K562 (cell line): Measurements from ENCODE around the gene OTUB2. TPM values are rescaled to one million over a fixed set of nuclear protein-coding genes. Genes with fewer than 3 reads are reported as not detected.

ENCODE experiments used
- ATAC-seq: fragments of 200-7000 bp; cut with Tn5 transposase; 3 replicates; pipeline ENCODE4 v1.9.1; 2020; ENCODE audit warnings: moderate library complexity
- BruUV-seq: library from RNA; stranded (reverse); fragments of 400-500 nt; replicated peaks from 2 replicates; lab custom pipeline; 2021; lab: Mats Ljungman, UMichigan
- CTCF ChIA-PET: fragments of 300-600 bp; formaldehyde crosslinking; extraction: SDS; loops from one replicate; lab custom pipeline; 2021; ENCODE audit warnings: low intra/inter-chr PET ratio; lab: Yijun Ruan, JAX
- POLR2A ChIA-PET: fragments of 300-600, 350-650 bp; sonication (Branson Sonifier 250); formaldehyde crosslinking; extraction: SDS; loops from one replicate; lab custom pipeline; 2021; ENCODE audit warnings: antibody characterized with exemption, inconsistent platforms; lab: Yijun Ruan, JAX
- DNase-seq, 4 experiments: peaks; one replicate each; pipeline versions ENCODE4 v3.0.0 to v3.0.0-alpha.2; 2011 to 2018; ENCODE audit warnings: low spot score in 3 of 4, mixed read lengths in 3 of 4; ENCODE audit errors: extremely low read depth in 1 of 4
- FAIRE-seq: peaks from 2 replicates; lab custom pipeline; 2011; peaks lifted over from hg19 to GRCh38; lab: Jason Lieb, UNC
- H2AFZ ChIP-seq: 2 replicates; pipeline ENCODE4 v1.6.0; 2011; ENCODE audit warnings: low read depth, low read length, control low read depth, inconsistent platforms
- H3K27ac ChIP-seq: fragments of 200-600 bp; 3 replicates; pipeline ENCODE4 v1.8.0; 2011; ENCODE audit warnings: low read depth, mild to moderate bottlenecking, control low read depth, inconsistent platforms, low read length, moderate library complexity, mixed read lengths; ENCODE audit errors: extremely low read depth
- H3K27me3 ChIP-seq, 2 experiments: fragments of 300-600 bp in 1 of 2; 2 replicates in 1 of 2; 3 replicates in 1 of 2; pipeline versions ENCODE4 v1.6.0 to v1.8.0; 2011; ENCODE audit warnings: inconsistent platforms in 2 of 2, low read length in 2 of 2, mild to moderate bottlenecking in 1 of 2, mixed read lengths in 1 of 2, moderate library complexity in 1 of 2; ENCODE audit not compliant: control insufficient read depth in 2 of 2, insufficient read depth in 2 of 2
- H3K36me3 ChIP-seq: fragments of 300-600 bp; 3 replicates; pipeline ENCODE4 v1.8.0; 2011; ENCODE audit warnings: mild to moderate bottlenecking, low read length, inconsistent platforms; ENCODE audit not compliant: control insufficient read depth, insufficient read depth
- H3K4me1 ChIP-seq, 2 experiments: fragments of 200-600 bp in 1 of 2; replicated peaks in 1 of 2; 2 replicates in 1 of 2; 3 replicates in 1 of 2; pipeline versions ENCODE4 v1.5.1 to v1.8.0; 2011; ENCODE audit warnings: inconsistent platforms in 2 of 2, low read length in 2 of 2, mild to moderate bottlenecking in 1 of 2, mixed read lengths in 1 of 2, moderate library complexity in 1 of 2; ENCODE audit not compliant: control insufficient read depth in 2 of 2, insufficient read depth in 2 of 2
- H3K4me2 ChIP-seq: 2 replicates; pipeline ENCODE4 v1.6.1; 2011; ENCODE audit warnings: low read length, control low read depth, inconsistent platforms, mixed read lengths; ENCODE audit not compliant: insufficient read depth
- H3K4me3 ChIP-seq: fragments of 200-600 bp; sonication (generic), shearing (Covaris generic); 2 replicates; pipeline ENCODE4 v1.5.1; 2016; ENCODE audit warnings: control low read depth, inconsistent platforms
- H3K79me2 ChIP-seq: fragments of 200-600 bp; 3 replicates; pipeline ENCODE4 v1.8.0; 2011; ENCODE audit warnings: low read length, inconsistent platforms; ENCODE audit not compliant: control insufficient read depth, insufficient read depth
- H3K9ac ChIP-seq, 2 experiments: 2 replicates each; pipeline versions ENCODE4 v1.6.0 to v1.6.1; 2011; ENCODE audit warnings: low read depth in 2 of 2, low read length in 2 of 2, control low read depth in 1 of 2, inconsistent platforms in 1 of 2, mild to moderate bottlenecking in 1 of 2, mixed read lengths in 1 of 2; ENCODE audit not compliant: insufficient read depth in 1 of 2
- H3K9me1 ChIP-seq: one replicate; pipeline ENCODE4 v1.6.0; 2011; ENCODE audit warnings: inconsistent platforms, mild to moderate bottlenecking, low read length, moderate library complexity; ENCODE audit not compliant: control insufficient read depth, insufficient read depth
- H3K9me3 ChIP-seq: replicated peaks from 2 replicates; pipeline ENCODE4 v1.5.1; 2011; ENCODE audit warnings: low read depth, low read length, inconsistent platforms; ENCODE audit not compliant: control insufficient read depth, insufficient read depth
- H4K20me1 ChIP-seq: replicated peaks from 2 replicates; pipeline ENCODE4 v1.6.1; 2011; ENCODE audit warnings: low read length, inconsistent platforms, mixed read lengths; ENCODE audit not compliant: control insufficient read depth, insufficient read depth
- ATF1 ChIP-seq, 2 experiments: fragments of 450-650 bp in 1 of 2; IDR thresholded peaks; 2 replicates each; pipeline ENCODE4 v1.6.1; 2016; ENCODE audit warnings: missing compliant biosample characterization in 1 of 2, missing genetic modification characterization in 1 of 2
- BHLHE40 ChIP-seq: IDR thresholded peaks from 2 replicates; pipeline ENCODE4 v1.6.1; 2011; ENCODE audit warnings: low read length, improper control_type of control experiment
- CAMTA2 ChIP-seq: fragments of 250-450 bp; sonication (Bioruptor Pico); conservative IDR thresholded peaks from 2 replicates; pipeline ENCODE4 v1.5.1; 2022
- DNMT1 ChIP-seq: fragments of 450-650 bp; IDR thresholded peaks from 2 replicates; pipeline ENCODE4 v1.6.1; 2016; ENCODE audit warnings: antibody characterized with exemption, mild to moderate bottlenecking
- ELF2 ChIP-seq: fragments of 250-450 bp; sonication (Bioruptor Pico); IDR thresholded peaks from 2 replicates; pipeline ENCODE4 v1.5.0; 2021; ENCODE audit warnings: mild to moderate bottlenecking
- ERF ChIP-seq: fragments of 450-650 bp; formaldehyde crosslinking; IDR thresholded peaks from 2 replicates; pipeline ENCODE4 v1.4.0; 2020; ENCODE audit warnings: mild to moderate bottlenecking, mixed read lengths
- FOXA1 ChIP-seq: fragments of 450-650 bp; IDR thresholded peaks from 2 replicates; pipeline ENCODE4 v1.6.1; 2016; ENCODE audit warnings: mild to moderate bottlenecking, borderline replicate concordance
- FOXM1 ChIP-seq, 2 experiments: fragments of 450-650 bp in 1 of 2; sonication (generic) in 1 of 2; formaldehyde crosslinking in 1 of 2; IDR thresholded peaks; 2 replicates each; pipeline versions ENCODE4 v1.6.1 to v1.9.0; 2017 to 2022; ENCODE audit warnings: low read depth in 2 of 2, mild to moderate bottlenecking in 2 of 2, missing genetic modification reagents in 1 of 2, moderate library complexity in 1 of 2
- GABPB2 ChIP-seq: fragments of 250-450 bp; sonication (Bioruptor Pico); conservative IDR thresholded peaks from 2 replicates; pipeline ENCODE4 v1.5.1; 2021; ENCODE audit warnings: mild to moderate bottlenecking
- GTF2E2 ChIP-seq: fragments of 200-800 bp; sonication (Bioruptor generic); IDR thresholded peaks from 2 replicates; pipeline ENCODE4 v1.6.1; 2016; ENCODE audit warnings: missing genetic modification characterization, missing compliant biosample characterization
- MAZ ChIP-seq, 2 experiments: fragments of 450-650 bp in 1 of 2; sonication (generic) in 1 of 2; formaldehyde crosslinking; IDR thresholded peaks in 1 of 2; conservative IDR thresholded peaks in 1 of 2; 2 replicates each; pipeline versions ENCODE4 v1.4.0 to v1.5.0; 2020; ENCODE audit warnings: mild to moderate bottlenecking in 1 of 2, missing genetic modification reagents in 1 of 2
- NFE2L1 ChIP-seq: fragments of 450-650 bp; IDR thresholded peaks from 2 replicates; pipeline ENCODE4 v1.6.1; 2016; ENCODE audit warnings: missing genetic modification characterization, low read depth, mild to moderate bottlenecking, missing compliant biosample characterization, moderate library complexity, borderline replicate concordance
- RBBP5 ChIP-seq: fragments of 200-600 bp; sonication (generic); IDR thresholded peaks from 2 replicates; pipeline ENCODE4 v1.6.1; 2012; ENCODE audit warnings: borderline replicate concordance, mild to moderate bottlenecking, low read length, control low read depth, inconsistent platforms; ENCODE audit not compliant: insufficient read depth, poor library complexity, severe bottlenecking
- RBM39 ChIP-seq: fragments of 200-400 bp; formaldehyde crosslinking; optimal IDR thresholded peaks from 2 replicates; pipeline ENCODE3; 2018; ENCODE audit warnings: low read depth, low read length
- RCOR1 ChIP-seq, 2 experiments: IDR thresholded peaks; 2 replicates each; pipeline ENCODE4 v1.6.1; 2012; ENCODE audit warnings: low read depth in 2 of 2, low read length in 2 of 2, borderline replicate concordance in 1 of 2, improper control_type of control experiment in 1 of 2
- STAT6 ChIP-seq: sonication (generic); formaldehyde crosslinking; IDR thresholded peaks from 2 replicates; pipeline ENCODE4 v1.8.1; 2023; ENCODE audit warnings: mild to moderate bottlenecking, missing genetic modification reagents
- TAF7 ChIP-seq: fragments of 450-650 bp; IDR thresholded peaks from 2 replicates; pipeline ENCODE4 v1.6.1; 2016; ENCODE audit warnings: missing genetic modification characterization, missing compliant biosample characterization
- TEAD4 ChIP-seq, 2 experiments: sonication (generic) in 1 of 2; formaldehyde crosslinking in 1 of 2; IDR thresholded peaks; 2 replicates each; pipeline versions ENCODE4 v1.6.1 to v1.8.0; 2012 to 2022; ENCODE audit warnings: borderline replicate concordance in 1 of 2, inconsistent platforms in 1 of 2, low read length in 1 of 2, mild to moderate bottlenecking in 1 of 2, missing genetic modification reagents in 1 of 2
- TGIF2 ChIP-seq: sonication (generic); formaldehyde crosslinking; IDR thresholded peaks from 2 replicates; pipeline ENCODE4 v1.8.1; 2022; ENCODE audit warnings: mild to moderate bottlenecking, missing genetic modification reagents, moderate library complexity
- ZNF143 ChIP-seq: sonication (generic); formaldehyde crosslinking; IDR thresholded peaks from 2 replicates; pipeline ENCODE4 v1.9.0; 2022; ENCODE audit warnings: mild to moderate bottlenecking, missing genetic modification reagents
- WGBS: fragments of 100-300 bp; shearing (Covaris generic); methylation state at CpG from one replicate; pipeline ENCODE4 v1.1.6; 2016; ENCODE audit warnings: low coverage, mixed read lengths; ENCODE audit not compliant: insufficient coverage; ENCODE audit errors: missing lambda C conversion rate; 5-methylcytosine and 5-hydroxymethylcytosine counted together
- in situ Hi-C: fragments of 300-500 bp; cut with MboI; formaldehyde crosslinking; loops from 4 replicates; pipeline ENCODE4 v1.15.0; 2018; ENCODE audit warnings: inconsistent platforms, mixed read lengths
- intact Hi-C: fragments of 100-400 bp; cut with micrococcal nuclease; formaldehyde crosslinking; loops from 2 replicates; pipeline ENCODE4 v1.14.2; 2022
- polyA plus RNA-seq, 8 experiments: library from polyadenylated mRNA; depleted of rRNA in 4 of 8; stranded (reverse) in 5 of 8; unstranded in 3 of 8; fragments of >200 nt; fragmentation: Nextera tagmentation in 2 of 8; fragmentation: Illumina TruSeq in 1 of 8; extraction: Ambion mirVana in 2 of 8; extraction: Trizol in 1 of 8; gene quantifications; 2 replicates each; pipeline versions ENCODE4 v1.2.1 to v1.2.3, GENCODE V29; 2011 to 2014; ENCODE audit warnings: inconsistent platforms in 1 of 8, missing spikeins in 1 of 8
- total RNA-seq, 7 experiments: library from RNA; depleted of rRNA in 6 of 7; stranded (reverse); fragments of >200 nt in 6 of 7; fragmentation: Illumina TruSeq in 2 of 7; extraction: Trizol in 2 of 7; gene quantifications; 2 replicates each; pipeline versions ENCODE4 v1.2.1 to v1.2.3, GENCODE V29; 2011 to 2021; ENCODE audit warnings: low replicate concordance in 1 of 7

The OTUB2 gene
- total and polyA plus RNA-seq, 9 of the 15 experiments (the other 6 are each of a cell fraction or from before 2014, with no cell fraction given), result 0.01 to 0.31 (median 0.11) TPM

GRCh38 chr14:93980456-93981201 is 45.5 kb upstream of the OTUB2 start:
- peaks cover 2% of the 10 kb centered on the region for H3K9me1 ChIP-seq
- no peak overlapping the region for H3K27ac ChIP-seq
- intact Hi-C loops, result no loop called here
- H3K36me3 ChIP-seq, result no peaks in the 10 kb centered on the region
- TF ChIP-seq NFE2L1 (tag), result no peak
- no peak for TF ChIP-seq RBBP5
- TF ChIP-seq ATF1 (CRISPR knock-in tag; IDR thresholded peaks at IDR 0.05), result no peak
- TF ChIP-seq ATF1 (tag; IDR thresholded peaks at IDR 0.05), result no peak
- TF ChIP-seq FOXM1 (IDR thresholded peaks at IDR 0.05; ENCODE audit: low read depth), result no peak
- no peak for TF ChIP-seq FOXM1 (CRISPR knock-in tag; IDR thresholded peaks at IDR 0.05; ENCODE audit: low read depth)
- TF ChIP-seq ERF (CRISPR knock-in tag), result no peak
- TF ChIP-seq DNMT1, result no peak
- TF ChIP-seq TEAD4 (IDR thresholded peaks at IDR 0.05; ENCODE audit: low read length), result no peak
- no peak for TF ChIP-seq TEAD4 (CRISPR knock-in tag; IDR thresholded peaks at IDR 0.05; ENCODE audit: borderline replicate concordance)
- TF ChIP-seq TAF7 (tag), result no peak
- no peak for TF ChIP-seq RBM39
- TF ChIP-seq TGIF2 (CRISPR knock-in tag), result no peak
- no peak for TF ChIP-seq BHLHE40
- no peak for TF ChIP-seq GTF2E2 (tag)
- TF ChIP-seq RCOR1 (IDR thresholded peaks at IDR 0.05; ENCODE audit: borderline replicate concordance in 1 of 2, low read depth in 2 of 2, low read length in 2 of 2), result no peak
- TF ChIP-seq CAMTA2 (CRISPR knock-in tag), result no peak
- no peak for TF ChIP-seq ELF2 (CRISPR knock-in tag)
- no peak for TF ChIP-seq ZNF143 (CRISPR knock-in tag)
- no peak for TF ChIP-seq STAT6 (CRISPR knock-in tag)
- TF ChIP-seq MAZ (CRISPR knock-in tag; conservative IDR thresholded peaks at IDR 0.05 in 1 of 2, IDR thresholded peaks at IDR 0.05 in 1 of 2), result no peak
- TF ChIP-seq GABPB2, result no peak
- no peak for TF ChIP-seq FOXA1
- TF ChIP-seq, all 486 proteins: peak for 0
- Histone ChIP-seq H3K79me2 (no peaks in the 10 kb centered on the region), H3K4me1 (no peaks in the 10 kb centered on the region), H2AFZ (no peak overlapping the region), H3K9me3 (no peaks in the 10 kb centered on the region), H3K27me3 (peaks cover 0 to 22% of the 10 kb centered on the region in 2 experiments; a peak in 3 of 5 replicates), H3K9ac (no peak overlapping the region), H3K4me3 (no peak overlapping the region), H3K4me2 (no peak overlapping the region), H4K20me1 (no peaks in the 10 kb centered on the region)
- CTCF ChIA-PET, result no interaction called here
- 0% methylated on average over 10 of the region's 11 CpGs for WGBS
- BruUV-seq, result no TSS peak
- DNase-seq, result no peak
- no peak for FAIRE-seq
- in situ Hi-C loops, result no loop called here
- POLR2A ChIA-PET, result no interaction called here
- no peak for ATAC-seq
